ENCODE results near the gene SIM2. TPM values are rescaled to one million over a fixed set of nuclear protein-coding genes. Genes with fewer than 3 reads are reported as not detected.

The SIM2 gene
- total RNA-seq, 2 experiments from 2014 or later = not detected

GRCh38 chr21:36676039-36676950 is 22.6 kb upstream of the SIM2 start:
- peaks cover 12% of the 10 kb centered on the region for H3K9me3 Mint-ChIP-seq
- H3K36me3 Mint-ChIP-seq = peaks cover 2% of the 10 kb centered on the region
- no peak overlapping the region for H3K4me3 Mint-ChIP-seq
- no peak overlapping the region for H3K27ac Mint-ChIP-seq
- H3K27me3 Mint-ChIP-seq = peaks cover 43% of the 10 kb centered on the region
- no peak for DNase-seq
- no peaks in the 10 kb centered on the region for H3K4me1 Mint-ChIP-seq

GRCh38 chr21:36677443-36677842 is 21.5 kb upstream of the SIM2 start:
- peaks cover 18% of the 10 kb centered on the region for H3K9me3 Mint-ChIP-seq
- DNase-seq = no peak
- H3K4me1 Mint-ChIP-seq = no peaks in the 10 kb centered on the region
- H3K27ac Mint-ChIP-seq = no peak overlapping the region
- H3K4me3 Mint-ChIP-seq = no peak overlapping the region
- peaks cover 54% of the 10 kb centered on the region for H3K27me3 Mint-ChIP-seq
- peaks cover 2% of the 10 kb centered on the region for H3K36me3 Mint-ChIP-seq

GRCh38 chr21:36678538-36678937 is 20.4 kb upstream of the SIM2 start:
- no peak for DNase-seq
- H3K27me3 Mint-ChIP-seq = peaks cover 62% of the 10 kb centered on the region

GRCh38 chr21:36681117-36681631 is 17.7 kb upstream of the SIM2 start:
- H3K9me3 Mint-ChIP-seq = peaks cover 18% of the 10 kb centered on the region
- H3K4me1 Mint-ChIP-seq = no peaks in the 10 kb centered on the region
- DNase-seq = no peak
- peaks cover 2% of the 10 kb centered on the region for H3K36me3 Mint-ChIP-seq
- H3K27me3 Mint-ChIP-seq = peaks cover 73% of the 10 kb centered on the region
- H3K4me3 Mint-ChIP-seq = no peak overlapping the region
- H3K27ac Mint-ChIP-seq = no peak overlapping the region

More at GRCh38 chr21:36678538-36678937, 20.4 kb upstream of the SIM2 start:
- Mint-ChIP-seq H3K4me1 (no peaks in the 10 kb centered on the region), H3K27ac (no peak overlapping the region), H3K36me3 (peaks cover 2% of the 10 kb centered on the region), H3K4me3 (no peak overlapping the region), H3K9me3 (peaks cover 18% of the 10 kb centered on the region)

GRCh38 chr21:36684957-36685714 is 13.8 kb upstream of the SIM2 start:
- H3K4me1 Mint-ChIP-seq = no peaks in the 10 kb centered on the region
- H3K36me3 Mint-ChIP-seq = peaks cover 2% of the 10 kb centered on the region
- peaks cover 81% of the 10 kb centered on the region for H3K27me3 Mint-ChIP-seq
- DNase-seq = no peak
- H3K4me3 Mint-ChIP-seq = no peak overlapping the region
- peaks cover 16% of the 10 kb centered on the region for H3K9me3 Mint-ChIP-seq
- H3K27ac Mint-ChIP-seq = no peak overlapping the region

GRCh38 chr21:36686955-36687354 is 12.0 kb upstream of the SIM2 start:
- peaks cover 85% of the 10 kb centered on the region for H3K27me3 Mint-ChIP-seq
- H3K27ac Mint-ChIP-seq = no peak overlapping the region
- no peak overlapping the region for H3K4me3 Mint-ChIP-seq
- DNase-seq = no peak
- H3K36me3 Mint-ChIP-seq = no peaks in the 10 kb centered on the region
- peaks cover 3% of the 10 kb centered on the region for H3K4me1 Mint-ChIP-seq
- peaks cover under 1% of the 10 kb centered on the region for H3K9me3 Mint-ChIP-seq

GRCh38 chr21:36688324-36688723 is 10.6 kb upstream of the SIM2 start:
- Mint-ChIP-seq H3K36me3 (no peaks in the 10 kb centered on the region), H3K27me3 (peaks cover 87% of the 10 kb centered on the region), H3K27ac (no peak overlapping the region), H3K9me3 (no peaks in the 10 kb centered on the region), H3K4me3 (no peak overlapping the region), H3K4me1 (peaks cover 8% of the 10 kb centered on the region)
- DNase-seq = no peak

- Mint-ChIP-seq H3K9me3 (no peaks in the 10 kb centered on the region), H3K4me3 (no peak overlapping the region), H3K27ac (no peak overlapping the region), H3K4me1 (peaks cover 13% of the 10 kb centered on the region), H3K27me3 (peaks cover 88% of the 10 kb centered on the region), H3K36me3 (no peaks in the 10 kb centered on the region)
- no peak for DNase-seq
Observed at GRCh38 chr21:36689324-36689723, 9.6 kb upstream of the SIM2 start.

GRCh38 chr21:36690628-36691554 is 8.0 kb upstream of the SIM2 start:
- no peak for DNase-seq
- no peaks in the 10 kb centered on the region for H3K36me3 Mint-ChIP-seq
- peaks cover 93% of the 10 kb centered on the region for H3K27me3 Mint-ChIP-seq
- H3K4me1 Mint-ChIP-seq = peaks cover 13% of the 10 kb centered on the region
- no peak overlapping the region for H3K27ac Mint-ChIP-seq
- no peak overlapping the region for H3K4me3 Mint-ChIP-seq
- H3K9me3 Mint-ChIP-seq = no peaks in the 10 kb centered on the region

- Mint-ChIP-seq H3K9me3 (no peaks in the 10 kb centered on the region), H3K4me1 (peaks cover 13% of the 10 kb centered on the region), H3K27ac (no peak overlapping the region), H3K27me3 (peaks cover 95% of the 10 kb centered on the region), H3K36me3 (no peaks in the 10 kb centered on the region), H3K4me3 (no peak overlapping the region)
- DNase-seq = no peak
Observed at GRCh38 chr21:36691555-36692041, 7.3 kb upstream of the SIM2 start.

- no peak for DNase-seq
- no peak overlapping the region for H3K27ac Mint-ChIP-seq
- no peaks in the 10 kb centered on the region for H3K9me3 Mint-ChIP-seq
- H3K27me3 Mint-ChIP-seq = peaks cover 95% of the 10 kb centered on the region
- H3K4me3 Mint-ChIP-seq = no peak overlapping the region
- H3K4me1 Mint-ChIP-seq = peaks cover 13% of the 10 kb centered on the region
- H3K36me3 Mint-ChIP-seq = no peaks in the 10 kb centered on the region
Observed at GRCh38 chr21:36692114-36692834, 6.6 kb upstream of the SIM2 start.

GRCh38 chr21:36692835-36693488 is 6.0 kb upstream of the SIM2 start:
- peaks cover 13% of the 10 kb centered on the region for H3K4me1 Mint-ChIP-seq
- H3K27ac Mint-ChIP-seq = no peak overlapping the region
- peaks cover 95% of the 10 kb centered on the region for H3K27me3 Mint-ChIP-seq
- no peak overlapping the region for H3K4me3 Mint-ChIP-seq
- no peaks in the 10 kb centered on the region for H3K36me3 Mint-ChIP-seq
- DNase-seq = no peak
- no peaks in the 10 kb centered on the region for H3K9me3 Mint-ChIP-seq

GRCh38 chr21:36693489-36694030 is 5.4 kb upstream of the SIM2 start:
- Mint-ChIP-seq H3K36me3 (no peaks in the 10 kb centered on the region), H3K4me3 (no peak overlapping the region), H3K9me3 (no peaks in the 10 kb centered on the region), H3K27me3 (peaks cover 97% of the 10 kb centered on the region), H3K27ac (no peak overlapping the region), H3K4me1 (peaks cover 13% of the 10 kb centered on the region)
- DNase-seq = no peak

Data from activated naive CD8-positive, alpha-beta T cell treated with anti-CD3 and anti-CD28 coated beads for 36 hours (primary cell).